Smooth muscle cell of bladder (primary cell): Measurements from ENCODE around the gene GBA2. TPM values are rescaled to one million over a fixed set of nuclear protein-coding genes. Genes with fewer than 3 reads are reported as not detected.

ENCODE experiments used
- total RNA-seq: library from RNA; depleted of rRNA; stranded (reverse); fragments of >200 nt; gene quantifications from 2 replicates; pipeline ENCODE4 v1.2.3, GENCODE V29; 2014

GBA2 gene
- 16.8 and 20.4 TPM in 2 replicates for total RNA-seq

GRCh38 chr9:35748858-35749514 lies at the start of gene GBA2, which contains the start of gene RGP1:
Gene GBA2, minus strand, starts transcription at chr9:35749228. Its CDS starts 524 bp downstream, at chr9:35748704.
Gene RGP1, plus strand, starts transcription at chr9:35749287. Its CDS starts 469 bp downstream, at chr9:35749756.

GRCh38 chr9:35791297-35791921 lies 42.4 kb upstream of the GBA2 start, which contains the start of gene NPR2:
Gene NPR2, plus strand, starts transcription at chr9:35791591. Its CDS starts 818 bp downstream, at chr9:35792409.

GRCh38 chr9:35754264-35754663 lies 5.2 kb upstream of the GBA2 start, which contains the start of gene MSMP:
Gene MSMP, minus strand, starts transcription at chr9:35754276. Its CDS starts 147 bp downstream, at chr9:35754129.

GRCh38 chr9:35732185-35732799 lies 16.7 kb downstream of the GBA2 start, which contains the start of the genes CREB3 and TLN1:
Gene CREB3, plus strand, starts transcription at chr9:35732666. Its CDS starts 107 bp downstream, at chr9:35732773.
Gene TLN1, minus strand, starts transcription at chr9:35732195. Its CDS starts 6,501 bp downstream, at chr9:35725694.

GRCh38 chr9:35689542-35690293 lies 59.3 kb downstream of the GBA2 start, which contains the start of gene TPM2:
Gene TPM2, minus strand, starts transcription at chr9:35689925. Its CDS starts 108 bp downstream, at chr9:35689817.

Other genes with a start within 250 kb of the GBA2 start
- gene TESK1, start 144.0 kb downstream of the GBA2 start, total RNA-seq = 7.5 and 12.2 TPM in 2 replicates
- gene CD72, start 130.8 kb downstream of the GBA2 start, total RNA-seq = 1.6 and 1.7 TPM in 2 replicates
- not detected in 2 replicates for gene SIT1, start 98.3 kb downstream of the GBA2 start, total RNA-seq
- gene RMRP, start 91.2 kb downstream of the GBA2 start, total RNA-seq = 28,356 and 90,129 TPM in 2 replicates
- 11.7 and 19.4 TPM in 2 replicates for gene CCDC107, start 90.9 kb downstream of the GBA2 start, total RNA-seq
- 0.09 and 0.28 TPM in 2 replicates for gene ARHGEF39, start 84.0 kb downstream of the GBA2 start, total RNA-seq
- gene CA9, start 75.3 kb downstream of the GBA2 start, total RNA-seq = 2.0 and 16.1 TPM in 2 replicates
- gene TPM2, start 59.3 kb downstream of the GBA2 start, total RNA-seq = 1,100 and 1,291 TPM in 2 replicates
- 181 and 228 TPM in 2 replicates for gene TLN1, start 17.0 kb downstream of the GBA2 start, total RNA-seq
- 71.5 and 79.1 TPM in 2 replicates for gene CREB3, start 16.6 kb downstream of the GBA2 start, total RNA-seq
- 10.2 and 11.6 TPM in 2 replicates for gene RGP1, start 59 bp upstream of the GBA2 start, total RNA-seq
- not detected in 2 replicates for gene MSMP, start 5.0 kb upstream of the GBA2 start, total RNA-seq
- gene NPR2, start 42.4 kb upstream of the GBA2 start, total RNA-seq = 15.5 and 22.6 TPM in 2 replicates
- gene SPAG8, start 63.0 kb upstream of the GBA2 start, total RNA-seq = 0.71 and 1.2 TPM in 2 replicates
- gene HINT2, start 65.8 kb upstream of the GBA2 start, total RNA-seq = 22.2 and 30.4 TPM in 2 replicates
- gene FAM221B, start 79.5 kb upstream of the GBA2 start, total RNA-seq = not detected in 2 replicates
- gene TMEM8B, start 80.0 kb upstream of the GBA2 start, total RNA-seq = 1.6 and 2.3 TPM in 2 replicates
- not detected in 2 replicates for gene OR13J1, start 121.2 kb upstream of the GBA2 start, total RNA-seq
- 0.14 and 0.28 TPM in 2 replicates for gene HRCT1, start 157.0 kb upstream of the GBA2 start, total RNA-seq
- 0.18 TPM in 1 of 2 replicates, not detected in the other for gene SPAAR, start 160.3 kb upstream of the GBA2 start, total RNA-seq
- not detected in 2 replicates for gene OR2S2, start 208.9 kb upstream of the GBA2 start, total RNA-seq